K562 (cell line): ENCODE data around the gene LMNB1.
"Not testable (repeated sequence)": the region's sequence is repeated elsewhere in the genome, so short reads cannot be mapped to it uniquely, and the experiment has no call there.

Source experiments
- BRD4 ChIP-seq: fragments of 200-600 bp; sonication (generic); IDR thresholded peaks from 2 replicates; pipeline ENCODE4 v1.6.1; 2017; ENCODE audit warnings: inconsistent platforms
- CEBPB ChIP-seq: fragments of 450-650 bp; IDR thresholded peaks from 2 replicates; pipeline ENCODE4 v1.6.1; 2016; ENCODE audit warnings: missing genetic modification characterization, missing compliant biosample characterization
- CTCF ChIP-seq, 3 experiments: IDR thresholded peaks in 2 of 3; conservative IDR thresholded peaks in 1 of 3; 2 replicates each; pipeline ENCODE4 v1.5.1; 2011 to 2012; ENCODE audit warnings: low read length in 3 of 3, mild to moderate bottlenecking in 3 of 3, control low read depth in 2 of 3, improper control_type of control experiment in 1 of 3, inconsistent platforms in 1 of 3, low read depth in 1 of 3, mixed read lengths in 1 of 3, moderate library complexity in 1 of 3; ENCODE audit not compliant: insufficient read depth in 2 of 3
- MAX ChIP-seq: sonication (generic); formaldehyde crosslinking; IDR thresholded peaks from 2 replicates; pipeline ENCODE4 v1.9.0; 2022; ENCODE audit warnings: mild to moderate bottlenecking, missing genetic modification reagents
- PRDM10 ChIP-seq: fragments of 450-650 bp; IDR thresholded peaks from 2 replicates; pipeline ENCODE4 v1.6.1; 2018; ENCODE audit not compliant: partially characterized antibody
- SMC3 ChIP-seq: conservative IDR thresholded peaks from 2 replicates; pipeline ENCODE4 v1.6.1; 2011; ENCODE audit warnings: low read depth, low read length, improper control_type of control experiment; ENCODE audit not compliant: insufficient read depth
- YY1 ChIP-seq, 3 experiments: IDR thresholded peaks; 2 replicates each; pipeline ENCODE4 v1.6.1; 2011; ENCODE audit warnings: low read length in 2 of 3, mild to moderate bottlenecking in 2 of 3, moderate library complexity in 2 of 3, borderline replicate concordance in 1 of 3, control low read depth in 1 of 3, low read depth in 1 of 3; ENCODE audit not compliant: insufficient read depth in 3 of 3, insufficient replicate concordance in 2 of 3, control insufficient read depth in 1 of 3, insufficient read length in 1 of 3; ENCODE audit errors: extremely low read depth in 1 of 3
- ZC3H8 ChIP-seq: fragments of 450-650 bp; IDR thresholded peaks from 2 replicates; pipeline ENCODE4 v1.6.1; 2017
- ZNF263 ChIP-seq: sonication (generic); formaldehyde crosslinking; IDR thresholded peaks from 2 replicates; pipeline ENCODE4 v1.8.0; 2022; ENCODE audit warnings: mild to moderate bottlenecking, missing genetic modification reagents, borderline replicate concordance
- ZNF639 ChIP-seq, 2 experiments: fragments of 200-800 bp in 1 of 2; sonication (Bioruptor generic) in 1 of 2; sonication (generic) in 1 of 2; formaldehyde crosslinking in 1 of 2; IDR thresholded peaks in 1 of 2; conservative IDR thresholded peaks in 1 of 2; 2 replicates each; pipeline versions ENCODE4 v1.5.0 to v1.6.1; 2016 to 2020; ENCODE audit warnings: missing compliant biosample characterization in 1 of 2, missing genetic modification characterization in 1 of 2, missing genetic modification reagents in 1 of 2

GRCh38 chr5:126793648-126794047 is 16.7 kb downstream of the LMNB1 start:
- not testable (repeated sequence) for TF ChIP-seq MAX; CEBPB (tag); SMC3; PRDM10; ZNF263 (CRISPR knock-in tag); BRD4; ZC3H8; CTCF (IDR thresholded peaks at IDR 0.05 in 2 of 3, conservative IDR thresholded peaks at IDR 0.05 in 1 of 3; ENCODE audit: insufficient read depth in 2 of 3, low read depth in 1 of 3, low read length in 3 of 3); YY1 (IDR thresholded peaks at IDR 0.05; ENCODE audit: borderline replicate concordance in 1 of 3, control insufficient read depth in 1 of 3, extremely low read depth in 1 of 3, insufficient read depth in 3 of 3, insufficient read length in 1 of 3, insufficient replicate concordance in 2 of 3, low read depth in 1 of 3, low read length in 2 of 3); ZNF639 (CRISPR knock-in tag; conservative IDR thresholded peaks at IDR 0.05 in 1 of 2, IDR thresholded peaks at IDR 0.05 in 1 of 2)
